Stimulated activated memory B cell treated with anti-CD40 and anti-IgM and Interleukin-4, amounts not matched to agents 10 μg/mL and 1 μg/mL and 100 μg/mL, for 72 hours (primary cell): Measurements from ENCODE around the gene BRSK1.

ENCODE experiments used
- ATAC-seq: fragments of 150-1000 bp; cut with Tn5 transposase; 2 replicates; pipeline ENCODE4 v1.10.0; 2021
- H3K27ac Mint-ChIP-seq: one replicate; pipeline ENCODE4 v1.8.0; 2022; ENCODE audit warnings: mild to moderate bottlenecking, mixed read lengths
- H3K27me3 Mint-ChIP-seq: one replicate; pipeline ENCODE4 v1.8.0; 2022; ENCODE audit warnings: mixed read lengths
- H3K36me3 Mint-ChIP-seq: one replicate; pipeline ENCODE4 v1.8.0; 2022; ENCODE audit warnings: mixed read lengths
- H3K4me1 Mint-ChIP-seq: one replicate; pipeline ENCODE4 v1.8.0; 2022; ENCODE audit warnings: mixed read lengths
- H3K4me3 Mint-ChIP-seq: one replicate; pipeline ENCODE4 v1.8.0; 2022; ENCODE audit warnings: mild to moderate bottlenecking, moderate library complexity, mixed read lengths
- H3K9me3 Mint-ChIP-seq: one replicate; pipeline ENCODE4 v1.8.0; 2022; ENCODE audit warnings: mixed read lengths

Gene BRSK1

GRCh38 chr19:55259540-55260210 lies 24.1 kb upstream of the BRSK1 start:
- ATAC-seq = no peak

GRCh38 chr19:55261671-55262126 lies 22.1 kb upstream of the BRSK1 start:
- peaks cover 8% of the 10 kb centered on the region for H3K9me3 Mint-ChIP-seq
- no peak overlapping the region for H3K4me3 Mint-ChIP-seq
- no peaks in the 10 kb centered on the region for H3K27me3 Mint-ChIP-seq
- no peak for ATAC-seq
- peak overlapping the region; percentile 30 for H3K27ac Mint-ChIP-seq
- H3K36me3 Mint-ChIP-seq = peaks cover 23% of the 10 kb centered on the region
- peaks cover 27% of the 10 kb centered on the region for H3K4me1 Mint-ChIP-seq

More at GRCh38 chr19:55259540-55260210, 24.1 kb upstream of the BRSK1 start:
- H3K4me1 Mint-ChIP-seq = peaks cover 40% of the 10 kb centered on the region
- H3K4me3 Mint-ChIP-seq = peak overlapping the region; percentile 97
- peaks cover 15% of the 10 kb centered on the region for H3K36me3 Mint-ChIP-seq
- H3K9me3 Mint-ChIP-seq = peaks cover 3% of the 10 kb centered on the region
- H3K27me3 Mint-ChIP-seq = no peaks in the 10 kb centered on the region
- H3K27ac Mint-ChIP-seq = peak overlapping the region; percentile 97

- H3K27ac Mint-ChIP-seq = peak overlapping the region; percentile 30
- H3K36me3 Mint-ChIP-seq = peaks cover 26% of the 10 kb centered on the region
- peaks cover 21% of the 10 kb centered on the region for H3K4me1 Mint-ChIP-seq
- peaks cover 8% of the 10 kb centered on the region for H3K9me3 Mint-ChIP-seq
- no peak overlapping the region for H3K4me3 Mint-ChIP-seq
- ATAC-seq = no peak
- no peaks in the 10 kb centered on the region for H3K27me3 Mint-ChIP-seq
Observed at GRCh38 chr19:55262359-55262758, 21.4 kb upstream of the BRSK1 start.

GRCh38 chr19:55264531-55264930 lies 19.3 kb upstream of the BRSK1 start:
- no peak for ATAC-seq
- H3K27ac Mint-ChIP-seq = no peak overlapping the region
- H3K9me3 Mint-ChIP-seq = peaks cover 8% of the 10 kb centered on the region
- peaks cover 11% of the 10 kb centered on the region for H3K4me1 Mint-ChIP-seq
- no peaks in the 10 kb centered on the region for H3K27me3 Mint-ChIP-seq
- H3K4me3 Mint-ChIP-seq = no peak overlapping the region
- H3K36me3 Mint-ChIP-seq = peaks cover 23% of the 10 kb centered on the region

- no peak for ATAC-seq
- peaks cover 8% of the 10 kb centered on the region for H3K4me1 Mint-ChIP-seq
- no peak overlapping the region for H3K4me3 Mint-ChIP-seq
- H3K27ac Mint-ChIP-seq = no peak overlapping the region
- H3K36me3 Mint-ChIP-seq = peaks cover 23% of the 10 kb centered on the region
- H3K27me3 Mint-ChIP-seq = no peaks in the 10 kb centered on the region
- peaks cover 8% of the 10 kb centered on the region for H3K9me3 Mint-ChIP-seq
Observed at GRCh38 chr19:55265173-55265572, 18.6 kb upstream of the BRSK1 start.

GRCh38 chr19:55265723-55266386 lies 17.9 kb upstream of the BRSK1 start:
- Mint-ChIP-seq H3K4me3 (no peak overlapping the region), H3K27me3 (no peaks in the 10 kb centered on the region), H3K4me1 (peaks cover 8% of the 10 kb centered on the region), H3K36me3 (peaks cover 30% of the 10 kb centered on the region), H3K9me3 (peaks cover 8% of the 10 kb centered on the region), H3K27ac (no peak overlapping the region)
- no peak for ATAC-seq

- ATAC-seq = no peak
- Mint-ChIP-seq H3K9me3 (peaks cover 8% of the 10 kb centered on the region), H3K27ac (no peak overlapping the region), H3K4me3 (no peak overlapping the region), H3K27me3 (no peaks in the 10 kb centered on the region), H3K4me1 (peaks cover 8% of the 10 kb centered on the region), H3K36me3 (peaks cover 34% of the 10 kb centered on the region)
Observed at GRCh38 chr19:55266404-55266803, 17.4 kb upstream of the BRSK1 start.

- peaks cover 38% of the 10 kb centered on the region for H3K36me3 Mint-ChIP-seq
- no peak for ATAC-seq
- no peak overlapping the region for H3K27ac Mint-ChIP-seq
- H3K9me3 Mint-ChIP-seq = peaks cover 8% of the 10 kb centered on the region
- no peaks in the 10 kb centered on the region for H3K27me3 Mint-ChIP-seq
- peaks cover 8% of the 10 kb centered on the region for H3K4me1 Mint-ChIP-seq
- H3K4me3 Mint-ChIP-seq = no peak overlapping the region
Observed at GRCh38 chr19:55266840-55267239, 17.0 kb upstream of the BRSK1 start.

- H3K27ac Mint-ChIP-seq = no peak overlapping the region
- peaks cover 8% of the 10 kb centered on the region for H3K4me1 Mint-ChIP-seq
- ATAC-seq = no peak
- H3K27me3 Mint-ChIP-seq = no peaks in the 10 kb centered on the region
- peaks cover 5% of the 10 kb centered on the region for H3K9me3 Mint-ChIP-seq
- peaks cover 52% of the 10 kb centered on the region for H3K36me3 Mint-ChIP-seq
- H3K4me3 Mint-ChIP-seq = no peak overlapping the region
Observed at GRCh38 chr19:55269299-55269698, 14.5 kb upstream of the BRSK1 start.

GRCh38 chr19:55270172-55270942 lies 13.4 kb upstream of the BRSK1 start:
- H3K27me3 Mint-ChIP-seq = no peaks in the 10 kb centered on the region
- peaks cover 52% of the 10 kb centered on the region for H3K36me3 Mint-ChIP-seq
- H3K9me3 Mint-ChIP-seq = peaks cover 5% of the 10 kb centered on the region
- peaks cover 14% of the 10 kb centered on the region for H3K4me1 Mint-ChIP-seq
- H3K27ac Mint-ChIP-seq = no peak overlapping the region
- no peak for ATAC-seq
- no peak overlapping the region for H3K4me3 Mint-ChIP-seq

- H3K27me3 Mint-ChIP-seq = no peaks in the 10 kb centered on the region
- no peaks in the 10 kb centered on the region for H3K9me3 Mint-ChIP-seq
- H3K4me3 Mint-ChIP-seq = no peak overlapping the region
Observed at GRCh38 chr19:55272142-55272541, 11.7 kb upstream of the BRSK1 start.

GRCh38 chr19:55273978-55274707 lies 9.7 kb upstream of the BRSK1 start:
- H3K9me3 Mint-ChIP-seq = no peaks in the 10 kb centered on the region
- peaks cover 41% of the 10 kb centered on the region for H3K36me3 Mint-ChIP-seq
- H3K4me1 Mint-ChIP-seq = peaks cover 34% of the 10 kb centered on the region
- no peak overlapping the region for H3K27ac Mint-ChIP-seq
- no peak for ATAC-seq
- no peaks in the 10 kb centered on the region for H3K27me3 Mint-ChIP-seq
- H3K4me3 Mint-ChIP-seq = no peak overlapping the region

More at GRCh38 chr19:55272142-55272541, 11.7 kb upstream of the BRSK1 start:
- ATAC-seq = no peak
- H3K27ac Mint-ChIP-seq = no peak overlapping the region
- H3K4me1 Mint-ChIP-seq = peaks cover 19% of the 10 kb centered on the region
- peaks cover 43% of the 10 kb centered on the region for H3K36me3 Mint-ChIP-seq

GRCh38 chr19:55275851-55276719 lies 7.7 kb upstream of the BRSK1 start:
- Mint-ChIP-seq H3K36me3 (peaks cover 38% of the 10 kb centered on the region), H3K27me3 (no peaks in the 10 kb centered on the region), H3K4me3 (peak overlapping the region; percentile 49), H3K4me1 (peaks cover 53% of the 10 kb centered on the region), H3K27ac (peak overlapping the region; percentile 85), H3K9me3 (no peaks in the 10 kb centered on the region)
- ATAC-seq = peak; percentile 80

GRCh38 chr19:55276720-55277430 lies 6.9 kb upstream of the BRSK1 start:
- H3K4me3 Mint-ChIP-seq = peak overlapping the region; percentile 49
- H3K36me3 Mint-ChIP-seq = peaks cover 31% of the 10 kb centered on the region
- no peaks in the 10 kb centered on the region for H3K27me3 Mint-ChIP-seq
- ATAC-seq = peak; percentile 28
- peaks cover 59% of the 10 kb centered on the region for H3K4me1 Mint-ChIP-seq
- H3K27ac Mint-ChIP-seq = peak overlapping the region; percentile 85
- H3K9me3 Mint-ChIP-seq = no peaks in the 10 kb centered on the region
